K562 (cell line): ENCODE results near the gene CTCF. TPM values are rescaled to one million over a fixed set of nuclear protein-coding genes. Genes with fewer than 3 reads are reported as not detected.

ENCODE experiments used
- CTBP1 ChIP-seq: fragments of 450-650 bp; IDR thresholded peaks from 2 replicates; pipeline ENCODE4 v1.6.1; 2016; ENCODE audit warnings: borderline replicate concordance
- DACH1 ChIP-seq: fragments of 450-650 bp; IDR thresholded peaks from 2 replicates; pipeline ENCODE4 v1.6.1; 2018; ENCODE audit not compliant: partially characterized antibody
- DEAF1 ChIP-seq: fragments of 450-650 bp; formaldehyde crosslinking; IDR thresholded peaks from 2 replicates; pipeline ENCODE4 v1.4.0; 2020; ENCODE audit warnings: mild to moderate bottlenecking, moderate library complexity
- FOXA3 ChIP-seq, 2 experiments: fragments of 450-650 bp in 1 of 2; sonication (generic) in 1 of 2; formaldehyde crosslinking; IDR thresholded peaks in 1 of 2; conservative IDR thresholded peaks in 1 of 2; 2 replicates each; pipeline versions ENCODE4 v1.4.0 to v1.8.0; 2020 to 2022; ENCODE audit warnings: mild to moderate bottlenecking in 2 of 2, missing genetic modification reagents in 1 of 2
- MYNN ChIP-seq, 2 experiments: sonication (generic); formaldehyde crosslinking in 1 of 2; IDR thresholded peaks; 2 replicates each; pipeline versions ENCODE4 v1.5.0 to v1.6.1; 2016 to 2020; ENCODE audit warnings: antibody characterized with exemption in 1 of 2, missing genetic modification reagents in 1 of 2
- PRDM10 ChIP-seq: fragments of 450-650 bp; IDR thresholded peaks from 2 replicates; pipeline ENCODE4 v1.6.1; 2018; ENCODE audit not compliant: partially characterized antibody
- PYGO2 ChIP-seq: fragments of 450-650 bp; IDR thresholded peaks from 2 replicates; pipeline ENCODE4 v1.6.1; 2016; ENCODE audit warnings: mild to moderate bottlenecking, missing genetic modification characterization, moderate library complexity, missing compliant biosample characterization
- TGIF2 ChIP-seq: sonication (generic); formaldehyde crosslinking; IDR thresholded peaks from 2 replicates; pipeline ENCODE4 v1.8.1; 2022; ENCODE audit warnings: mild to moderate bottlenecking, missing genetic modification reagents, moderate library complexity
- ZEB2 ChIP-seq: fragments of 450-650 bp; IDR thresholded peaks from 2 replicates; pipeline ENCODE4 v1.6.1; 2016
- ZNF24 ChIP-seq: fragments of 450-650 bp; IDR thresholded peaks from 2 replicates; pipeline ENCODE4 v1.6.1; 2016
- polyA plus RNA-seq, 8 experiments: library from polyadenylated mRNA; depleted of rRNA in 4 of 8; stranded (reverse) in 5 of 8; unstranded in 3 of 8; fragments of >200 nt; fragmentation: Nextera tagmentation in 2 of 8; fragmentation: Illumina TruSeq in 1 of 8; extraction: Ambion mirVana in 2 of 8; extraction: Trizol in 1 of 8; gene quantifications; 2 replicates each; pipeline versions ENCODE4 v1.2.1 to v1.2.3, GENCODE V29; 2011 to 2014; ENCODE audit warnings: inconsistent platforms in 1 of 8, missing spikeins in 1 of 8
- total RNA-seq, 7 experiments: library from RNA; depleted of rRNA in 6 of 7; stranded (reverse); fragments of >200 nt in 6 of 7; fragmentation: Illumina TruSeq in 2 of 7; extraction: Trizol in 2 of 7; gene quantifications; 2 replicates each; pipeline versions ENCODE4 v1.2.1 to v1.2.3, GENCODE V29; 2011 to 2021; ENCODE audit warnings: low replicate concordance in 1 of 7
- TF ChIP-seq, protein P1 (sequence below), 2 experiments: fragments of 250-450 bp in 1 of 2; fragments of 450-650 bp in 1 of 2; sonication (Bioruptor Pico) in 1 of 2; IDR thresholded peaks; 2 replicates each; pipeline versions ENCODE4 v1.6.1 to v1.8.0; 2016 to 2021; ENCODE audit warnings: mild to moderate bottlenecking in 2 of 2, moderate library complexity in 2 of 2, missing compliant biosample characterization in 1 of 2, missing genetic modification characterization in 1 of 2
- TF ChIP-seq, protein P2 (sequence below): fragments of 250-450 bp; sonication (Bioruptor Pico); IDR thresholded peaks from 2 replicates; pipeline ENCODE4 v1.4.0; 2020
- TF ChIP-seq, protein P3 (sequence below), 3 experiments: IDR thresholded peaks in 2 of 3; conservative IDR thresholded peaks in 1 of 3; 2 replicates each; pipeline ENCODE4 v1.5.1; 2011 to 2012; ENCODE audit warnings: low read length in 3 of 3, mild to moderate bottlenecking in 3 of 3, control low read depth in 2 of 3, improper control_type of control experiment in 1 of 3, inconsistent platforms in 1 of 3, low read depth in 1 of 3, mixed read lengths in 1 of 3, moderate library complexity in 1 of 3; ENCODE audit not compliant: insufficient read depth in 2 of 3

CTCF gene
- total and polyA plus RNA-seq, 9 of the 15 experiments (the other 6 are each of a cell fraction or from before 2014, with no cell fraction given): 7.8 to 49.2 (median 33.9) TPM

GRCh38 chr16:67525176-67525860, 37.0 kb upstream of the CTCF start (continued):
- TF ChIP-seq DEAF1 (CRISPR knock-in tag) (no peak), TGIF2 (no peak), DACH1 (no peak), MYNN (IDR thresholded peaks at IDR 0.05) (no peak), MYNN (CRISPR knock-in tag; IDR thresholded peaks at IDR 0.05) (no peak), PYGO2 (tag) (no peak), CTBP1 (no peak), FOXA3 (CRISPR knock-in tag; conservative IDR thresholded peaks at IDR 0.05 in 1 of 2, IDR thresholded peaks at IDR 0.05 in 1 of 2) (no peak), ZEB2 (no peak), PRDM10 (peak; percentile 79), ZNF24 (0 out of 2 replicates have a peak, but pooled peaks have one; percentile 7)
- TF ChIP-seq, protein P1, sequence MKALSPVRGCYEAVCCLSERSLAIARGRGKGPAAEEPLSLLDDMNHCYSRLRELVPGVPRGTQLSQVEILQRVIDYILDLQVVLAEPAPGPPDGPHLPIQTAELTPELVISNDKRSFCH (CRISPR knock-in tag; IDR thresholded peaks at IDR 0.05): no peak
- TF ChIP-seq, protein P1 (tag; IDR thresholded peaks at IDR 0.05): no peak
- TF ChIP-seq, protein P2, sequence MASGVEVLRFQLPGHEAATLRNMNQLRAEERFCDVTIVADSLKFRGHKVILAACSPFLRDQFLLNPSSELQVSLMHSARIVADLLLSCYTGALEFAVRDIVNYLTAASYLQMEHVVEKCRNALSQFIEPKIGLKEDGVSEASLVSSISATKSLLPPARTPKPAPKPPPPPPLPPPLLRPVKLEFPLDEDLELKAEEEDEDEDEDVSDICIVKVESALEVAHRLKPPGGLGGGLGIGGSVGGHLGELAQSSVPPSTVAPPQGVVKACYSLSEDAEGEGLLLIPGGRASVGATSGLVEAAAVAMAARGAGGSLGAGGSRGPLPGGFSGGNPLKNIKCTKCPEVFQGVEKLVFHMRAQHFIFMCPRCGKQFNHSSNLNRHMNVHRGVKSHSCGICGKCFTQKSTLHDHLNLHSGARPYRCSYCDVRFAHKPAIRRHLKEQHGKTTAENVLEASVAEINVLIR (CRISPR knock-in tag): no peak
- TF ChIP-seq, protein P3, sequence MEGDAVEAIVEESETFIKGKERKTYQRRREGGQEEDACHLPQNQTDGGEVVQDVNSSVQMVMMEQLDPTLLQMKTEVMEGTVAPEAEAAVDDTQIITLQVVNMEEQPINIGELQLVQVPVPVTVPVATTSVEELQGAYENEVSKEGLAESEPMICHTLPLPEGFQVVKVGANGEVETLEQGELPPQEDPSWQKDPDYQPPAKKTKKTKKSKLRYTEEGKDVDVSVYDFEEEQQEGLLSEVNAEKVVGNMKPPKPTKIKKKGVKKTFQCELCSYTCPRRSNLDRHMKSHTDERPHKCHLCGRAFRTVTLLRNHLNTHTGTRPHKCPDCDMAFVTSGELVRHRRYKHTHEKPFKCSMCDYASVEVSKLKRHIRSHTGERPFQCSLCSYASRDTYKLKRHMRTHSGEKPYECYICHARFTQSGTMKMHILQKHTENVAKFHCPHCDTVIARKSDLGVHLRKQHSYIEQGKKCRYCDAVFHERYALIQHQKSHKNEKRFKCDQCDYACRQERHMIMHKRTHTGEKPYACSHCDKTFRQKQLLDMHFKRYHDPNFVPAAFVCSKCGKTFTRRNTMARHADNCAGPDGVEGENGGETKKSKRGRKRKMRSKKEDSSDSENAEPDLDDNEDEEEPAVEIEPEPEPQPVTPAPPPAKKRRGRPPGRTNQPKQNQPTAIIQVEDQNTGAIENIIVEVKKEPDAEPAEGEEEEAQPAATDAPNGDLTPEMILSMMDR (IDR thresholded peaks at IDR 0.05 in 2 of 3, conservative IDR thresholded peaks at IDR 0.05 in 1 of 3; ENCODE audit: insufficient read depth in 2 of 3, low read depth in 1 of 3, low read length in 3 of 3): peak; percentile 8 to 25 (median 21); a peak in 2 of 6 replicates
